ENCODE measurements around the gene KRTAP5-5.

DNA sequence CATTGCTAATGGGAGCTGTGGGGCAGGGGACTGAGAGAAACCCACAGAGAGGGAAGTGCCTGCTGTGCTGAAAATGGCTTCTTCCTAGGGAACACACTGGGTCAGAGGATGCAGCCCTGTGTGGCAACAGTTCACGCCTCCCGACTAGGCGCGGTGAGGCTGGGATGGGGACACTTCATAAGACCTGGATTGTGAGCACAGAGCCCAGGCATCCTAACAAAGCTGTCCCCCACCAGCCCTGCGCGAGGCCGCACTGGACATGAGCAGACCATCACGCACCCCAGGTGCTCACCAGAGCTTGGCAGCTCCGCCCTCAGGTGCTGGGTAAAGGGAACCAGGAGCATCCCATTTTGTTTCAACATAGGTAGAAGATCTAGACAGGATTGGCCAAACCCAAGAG lies 5.9 kb upstream of the KRTAP5-5 start:
- TF ChIP-seq, protein P1, sequence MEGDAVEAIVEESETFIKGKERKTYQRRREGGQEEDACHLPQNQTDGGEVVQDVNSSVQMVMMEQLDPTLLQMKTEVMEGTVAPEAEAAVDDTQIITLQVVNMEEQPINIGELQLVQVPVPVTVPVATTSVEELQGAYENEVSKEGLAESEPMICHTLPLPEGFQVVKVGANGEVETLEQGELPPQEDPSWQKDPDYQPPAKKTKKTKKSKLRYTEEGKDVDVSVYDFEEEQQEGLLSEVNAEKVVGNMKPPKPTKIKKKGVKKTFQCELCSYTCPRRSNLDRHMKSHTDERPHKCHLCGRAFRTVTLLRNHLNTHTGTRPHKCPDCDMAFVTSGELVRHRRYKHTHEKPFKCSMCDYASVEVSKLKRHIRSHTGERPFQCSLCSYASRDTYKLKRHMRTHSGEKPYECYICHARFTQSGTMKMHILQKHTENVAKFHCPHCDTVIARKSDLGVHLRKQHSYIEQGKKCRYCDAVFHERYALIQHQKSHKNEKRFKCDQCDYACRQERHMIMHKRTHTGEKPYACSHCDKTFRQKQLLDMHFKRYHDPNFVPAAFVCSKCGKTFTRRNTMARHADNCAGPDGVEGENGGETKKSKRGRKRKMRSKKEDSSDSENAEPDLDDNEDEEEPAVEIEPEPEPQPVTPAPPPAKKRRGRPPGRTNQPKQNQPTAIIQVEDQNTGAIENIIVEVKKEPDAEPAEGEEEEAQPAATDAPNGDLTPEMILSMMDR (conservative IDR thresholded peaks at IDR 0.05; ENCODE audit: low read depth, low read length), result no peak
- no peak for TF ChIP-seq EZH2 (IDR thresholded peaks at IDR 0.05; ENCODE audit: borderline replicate concordance, low read depth, low read length, poor library complexity, severe bottlenecking)

All from A673 (cell line).